Right atrium auricular region (tissue), 2 donors: Measurements from ENCODE around the gene ENDOD1. TPM values are rescaled to one million over a fixed set of nuclear protein-coding genes. Genes with fewer than 3 reads are reported as not detected.

Experiments used
- DNase-seq: peaks from one replicate; pipeline ENCODE4 v3.0.0-alpha.2; 2019; ENCODE audit warnings: low spot score
- H3K27ac ChIP-seq, 2 donors: fragments of 200-600 bp; sonication (generic); 1 replicate in 1 of 2; 2 replicates in 1 of 2; pipeline ENCODE4 v1.5.1; 2016 to 2019
- H3K27me3 ChIP-seq, 2 donors: fragments of 200-600 bp; sonication (generic); one replicate each; pipeline versions ENCODE4 v1.5.1 to v1.6.0; 2017 to 2019
- H3K36me3 ChIP-seq: fragments of 200-600 bp; sonication (generic); one replicate; pipeline ENCODE4 v1.5.1; 2016
- H3K4me1 ChIP-seq, 2 donors: fragments of 200-600 bp; sonication (generic); one replicate each; pipeline versions ENCODE4 v1.5.1 to v1.6.0; 2017 to 2019
- H3K4me3 ChIP-seq, 2 donors: fragments of 200-600 bp; sonication (generic); 1 replicate in 1 of 2; 2 replicates in 1 of 2; pipeline ENCODE4 v1.5.1; 2017 to 2019; ENCODE audit warnings: mild to moderate bottlenecking in 1 of 2, moderate library complexity in 1 of 2
- H3K9me3 ChIP-seq, 2 donors: fragments of 200-600 bp; sonication (generic); one replicate each; pipeline ENCODE4 v1.5.1; 2019
- total RNA-seq, 2 donors: library from RNA; depleted of rRNA; stranded (reverse); fragments of >200 nt; gene quantifications; one replicate each; pipeline ENCODE4 v1.1.0, GENCODE V29; 2016
- TF ChIP-seq, protein P1 (sequence below), 2 donors: fragments of 200-600 bp; sonication (generic); IDR thresholded peaks; one replicate each; pipeline ENCODE4 v1.5.1; 2019; ENCODE audit warnings: antibody characterized with exemption in 2 of 2

The ENDOD1 gene
- total RNA-seq, 2 donors from 2014 or later = 18.8 to 27.7 TPM

DNA sequence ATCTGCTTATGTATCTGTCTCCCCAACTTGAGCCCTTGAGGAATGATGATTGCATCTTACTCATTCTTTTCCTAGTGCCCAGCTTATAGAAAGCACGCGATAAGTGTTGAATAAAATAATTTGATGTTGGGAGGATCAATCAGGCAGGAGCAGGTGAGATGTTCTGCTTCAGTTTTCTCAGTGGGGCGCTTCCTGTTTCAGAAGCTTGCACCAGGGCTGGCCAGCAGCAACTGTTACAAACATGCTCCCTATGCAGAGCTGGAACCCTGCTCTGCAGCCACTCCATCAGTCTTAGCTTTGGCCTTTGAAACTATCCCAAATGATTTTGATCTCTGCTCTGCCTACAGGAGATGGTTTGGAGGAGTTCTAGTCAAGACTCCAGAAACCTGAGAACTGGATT lies 3.9 kb downstream of the ENDOD1 start:
- TF ChIP-seq, protein P1, sequence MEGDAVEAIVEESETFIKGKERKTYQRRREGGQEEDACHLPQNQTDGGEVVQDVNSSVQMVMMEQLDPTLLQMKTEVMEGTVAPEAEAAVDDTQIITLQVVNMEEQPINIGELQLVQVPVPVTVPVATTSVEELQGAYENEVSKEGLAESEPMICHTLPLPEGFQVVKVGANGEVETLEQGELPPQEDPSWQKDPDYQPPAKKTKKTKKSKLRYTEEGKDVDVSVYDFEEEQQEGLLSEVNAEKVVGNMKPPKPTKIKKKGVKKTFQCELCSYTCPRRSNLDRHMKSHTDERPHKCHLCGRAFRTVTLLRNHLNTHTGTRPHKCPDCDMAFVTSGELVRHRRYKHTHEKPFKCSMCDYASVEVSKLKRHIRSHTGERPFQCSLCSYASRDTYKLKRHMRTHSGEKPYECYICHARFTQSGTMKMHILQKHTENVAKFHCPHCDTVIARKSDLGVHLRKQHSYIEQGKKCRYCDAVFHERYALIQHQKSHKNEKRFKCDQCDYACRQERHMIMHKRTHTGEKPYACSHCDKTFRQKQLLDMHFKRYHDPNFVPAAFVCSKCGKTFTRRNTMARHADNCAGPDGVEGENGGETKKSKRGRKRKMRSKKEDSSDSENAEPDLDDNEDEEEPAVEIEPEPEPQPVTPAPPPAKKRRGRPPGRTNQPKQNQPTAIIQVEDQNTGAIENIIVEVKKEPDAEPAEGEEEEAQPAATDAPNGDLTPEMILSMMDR (IDR thresholded peaks at IDR 0.05) = no peak
- Histone ChIP-seq H3K27me3 (no peaks in the 10 kb centered on the region), H3K4me1 (peaks cover 0 to 36% of the 10 kb centered on the region in 2 donors), H3K27ac (no peak overlapping the region), H3K4me3 (no peak overlapping the region), H3K36me3 (no peaks in the 10 kb centered on the region), H3K9me3 (no peaks in the 10 kb centered on the region)
- no peak for DNase-seq

DNA sequence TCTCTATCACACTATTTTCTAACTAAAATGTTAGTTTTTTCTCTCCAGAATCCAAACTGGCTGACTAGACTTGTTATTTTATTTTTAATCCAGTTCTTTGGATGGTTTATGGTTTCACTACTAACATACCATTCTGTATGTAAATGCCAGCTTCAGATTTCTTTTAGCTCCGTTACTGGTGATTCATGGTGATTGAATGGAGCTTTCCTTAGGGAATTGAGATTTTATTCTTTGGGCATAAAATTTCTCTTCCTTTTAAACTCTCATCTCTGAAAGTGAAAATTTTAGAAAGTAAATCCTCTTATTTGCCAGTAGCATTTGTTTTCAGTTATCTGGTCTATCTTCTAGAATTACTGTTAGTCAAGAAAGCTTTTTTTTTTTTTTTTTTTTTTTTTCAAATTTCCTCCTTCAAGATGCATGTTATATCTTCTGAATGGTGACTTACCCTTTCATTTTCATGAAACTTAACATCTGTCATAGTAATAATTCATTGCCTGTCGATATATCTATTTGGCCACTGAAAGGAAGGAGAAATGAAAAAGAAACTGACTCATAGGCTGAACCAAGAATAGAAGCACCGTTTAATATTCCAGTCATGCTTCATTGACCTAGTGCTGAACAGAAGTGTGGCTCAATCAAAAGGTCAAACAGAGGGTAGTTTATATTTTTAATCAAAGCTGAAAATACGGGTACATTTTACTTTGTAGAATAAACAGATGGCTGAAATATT lies 6.4 kb downstream of the ENDOD1 start:
- DNase-seq = no peak
- H3K9me3 ChIP-seq = no peaks in the 10 kb centered on the region
- H3K27ac ChIP-seq = no peak overlapping the region
- no peak overlapping the region for H3K4me3 ChIP-seq
- no peaks in the 10 kb centered on the region for H3K36me3 ChIP-seq
- no peaks in the 10 kb centered on the region for H3K27me3 ChIP-seq
- peaks cover 0 to 28% of the 10 kb centered on the region in 2 donors for H3K4me1 ChIP-seq
- TF ChIP-seq, protein P1 (IDR thresholded peaks at IDR 0.05) = no peak

DNA sequence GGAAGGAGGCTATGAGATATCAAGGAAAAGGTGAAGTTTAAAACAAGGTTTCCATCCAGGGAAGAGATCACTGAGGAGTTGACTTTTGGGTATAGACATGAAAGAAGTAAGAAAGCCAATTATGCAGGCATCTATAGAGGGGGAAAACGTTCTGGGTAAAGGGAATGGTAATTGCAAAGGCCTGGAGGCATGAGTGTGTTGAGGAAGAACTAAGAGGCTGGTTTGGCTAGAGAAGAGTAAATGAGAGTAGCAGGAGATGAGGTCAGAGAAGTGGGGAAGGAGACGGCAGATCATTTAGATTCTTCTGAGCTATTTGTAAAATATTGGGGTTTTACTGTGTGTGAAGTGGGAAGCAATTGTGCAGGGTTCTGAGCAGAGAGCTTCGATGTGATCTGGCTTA lies 7.6 kb downstream of the ENDOD1 start:
- Histone ChIP-seq H3K36me3 (no peaks in the 10 kb centered on the region), H3K4me1 (peaks cover 0 to 21% of the 10 kb centered on the region in 2 donors), H3K9me3 (no peaks in the 10 kb centered on the region), H3K27ac (no peak overlapping the region), H3K27me3 (no peaks in the 10 kb centered on the region), H3K4me3 (no peak overlapping the region)
- TF ChIP-seq, protein P1 (IDR thresholded peaks at IDR 0.05) = no peak
- DNase-seq = no peak

DNA sequence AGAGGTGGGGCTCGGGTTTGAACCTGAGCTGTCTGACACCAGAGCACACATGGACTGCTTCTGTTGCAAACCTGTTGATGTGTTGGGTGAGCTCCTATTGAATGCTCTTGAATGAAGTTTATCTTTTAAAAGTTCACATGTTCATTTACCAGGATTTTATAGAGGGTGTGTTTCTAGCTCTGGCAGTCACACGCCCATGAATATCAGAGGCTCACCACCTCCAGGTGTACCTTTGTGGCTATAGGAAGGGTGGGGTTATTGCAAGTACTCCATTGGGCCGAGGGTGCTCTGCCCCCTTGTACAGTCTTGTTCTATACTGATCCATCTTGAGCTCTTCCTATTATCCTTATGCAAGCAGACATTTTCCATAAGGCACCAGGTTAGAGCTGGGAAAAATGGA lies 9.2 kb downstream of the ENDOD1 start:
- no peak overlapping the region for H3K27ac ChIP-seq
- no peak for DNase-seq
- TF ChIP-seq, protein P1 (IDR thresholded peaks at IDR 0.05) = no peak
- no peaks in the 10 kb centered on the region for H3K27me3 ChIP-seq
- H3K4me1 ChIP-seq = peaks cover 0 to 14% of the 10 kb centered on the region in 2 donors
- H3K36me3 ChIP-seq = no peaks in the 10 kb centered on the region
- no peaks in the 10 kb centered on the region for H3K9me3 ChIP-seq
- no peak overlapping the region for H3K4me3 ChIP-seq

DNA sequence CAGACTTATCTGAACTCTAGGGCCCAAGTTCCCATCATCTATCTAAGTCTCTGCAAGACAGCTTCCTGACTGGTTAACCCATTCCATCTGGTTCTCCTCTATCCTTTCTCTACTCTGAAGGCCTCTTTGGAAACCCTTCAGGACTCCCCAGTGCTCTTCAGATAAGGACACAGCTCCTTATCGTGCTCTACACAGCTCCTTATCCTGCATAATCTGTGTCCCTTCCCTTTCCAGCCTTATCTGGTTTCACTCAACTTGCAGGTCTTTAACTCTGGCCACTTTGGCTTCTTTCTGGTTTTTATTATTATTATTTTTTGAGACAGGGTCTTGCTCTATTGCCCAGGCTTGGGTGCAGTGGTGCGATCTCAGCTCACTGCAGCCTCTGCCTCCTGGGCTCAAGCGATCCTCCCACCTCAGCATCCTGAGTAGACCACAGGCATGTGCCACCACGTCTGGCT lies 10.6 kb downstream of the ENDOD1 start:
- no peak overlapping the region for H3K4me3 ChIP-seq
- no peaks in the 10 kb centered on the region for H3K27me3 ChIP-seq
- TF ChIP-seq, protein P1 (IDR thresholded peaks at IDR 0.05) = no peak
- peaks cover 0 to 14% of the 10 kb centered on the region in 2 donors for H3K4me1 ChIP-seq
- no peak for DNase-seq
- no peak overlapping the region for H3K27ac ChIP-seq
- H3K36me3 ChIP-seq = no peaks in the 10 kb centered on the region
- no peaks in the 10 kb centered on the region for H3K9me3 ChIP-seq
